GM21825 (cell line): ENCODE results near the gene SCARF1.

Experiments used
- ATAC-seq: cut with Tn5 transposase; IDR thresholded peaks from one replicate; pipeline ENCODE4 v1.9.1; 2021; ENCODE audit warnings: mild to moderate bottlenecking, moderate library complexity; ENCODE audit not compliant: unreplicated experiment

The SCARF1 gene

DNA sequence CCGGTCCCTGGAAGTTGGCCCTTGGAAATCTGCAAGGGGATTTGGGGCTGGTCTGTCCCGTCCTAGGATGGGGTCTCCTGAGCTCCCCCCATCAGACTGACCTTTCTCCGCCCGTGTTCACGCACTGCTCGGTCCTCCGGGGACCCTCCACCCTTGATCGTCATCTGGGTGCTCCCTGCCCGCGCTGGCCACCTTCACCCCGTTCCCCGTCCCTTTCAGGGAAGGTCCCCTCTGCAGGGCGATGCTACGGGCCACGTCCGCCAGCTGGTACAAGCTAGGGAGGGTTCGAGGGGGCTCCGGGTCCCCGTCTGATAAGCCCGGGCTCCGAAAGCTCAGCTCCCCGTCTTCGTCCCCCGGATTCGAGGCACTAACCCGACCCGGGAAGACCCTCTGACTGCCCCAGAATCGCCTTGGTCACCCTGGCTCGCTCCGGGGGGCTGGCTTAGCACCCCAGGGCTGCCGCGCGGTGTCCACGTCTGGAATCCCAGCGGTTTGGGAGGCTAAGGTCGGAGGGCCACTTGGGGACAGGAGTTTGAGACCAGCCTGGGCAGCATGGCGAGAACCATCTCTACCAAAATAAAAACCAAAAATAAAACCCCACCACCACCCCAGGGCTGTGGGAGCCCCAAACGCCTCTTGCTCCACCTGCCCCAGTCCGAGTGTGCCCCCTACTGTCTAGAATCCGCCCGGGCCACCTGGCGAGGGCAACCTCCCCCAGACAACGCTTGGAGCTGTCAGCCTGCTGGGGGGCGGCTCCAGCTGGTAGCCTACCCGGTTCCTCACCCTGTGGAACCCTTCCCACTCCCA, 15.8 kb downstream of the SCARF1 start:
- no peak for ATAC-seq

- ATAC-seq, result peak; percentile 37
Measured at GRCh38 chr17:1628856-1629503, 16.6 kb downstream of the SCARF1 start.

- peak; percentile 48 for ATAC-seq
Measured at GRCh38 chr17:1627982-1628855, 17.3 kb downstream of the SCARF1 start, which contains the start of gene SLC43A2. Gene SLC43A2 (minus strand): TSS chr17:1628834. CDS start chr17:1627874, 960 bp downstream.

- ATAC-seq, result no peak
Measured at GRCh38 chr17:1627182-1627981, 18.1 kb downstream of the SCARF1 start.

DNA sequence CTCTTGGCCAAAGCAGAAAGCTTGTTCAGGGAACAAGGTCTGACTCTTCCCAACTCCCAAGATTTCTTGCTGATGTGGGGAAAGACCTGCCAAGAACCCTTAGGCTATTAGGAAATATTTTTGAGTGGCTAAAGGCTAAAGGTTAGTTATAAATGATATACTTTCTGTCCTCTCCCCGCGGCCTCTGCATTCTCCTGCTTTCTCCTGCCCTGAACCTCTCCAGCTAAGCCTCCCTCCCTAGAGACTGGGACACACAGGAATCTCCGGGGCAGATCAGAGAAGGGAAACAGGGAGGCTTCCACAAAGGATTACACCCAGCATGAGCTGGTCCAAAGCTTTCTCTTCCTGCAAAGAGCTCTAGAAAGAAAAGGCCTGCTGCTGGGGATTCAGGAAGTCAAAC, 19.2 kb downstream of the SCARF1 start:
- no peak for ATAC-seq

GRCh38 chr17:1625581-1625980, 20.0 kb downstream of the SCARF1 start:
- no peak for ATAC-seq

- no peak for ATAC-seq
Measured at GRCh38 chr17:1625053-1625452, 20.5 kb downstream of the SCARF1 start.

DNA sequence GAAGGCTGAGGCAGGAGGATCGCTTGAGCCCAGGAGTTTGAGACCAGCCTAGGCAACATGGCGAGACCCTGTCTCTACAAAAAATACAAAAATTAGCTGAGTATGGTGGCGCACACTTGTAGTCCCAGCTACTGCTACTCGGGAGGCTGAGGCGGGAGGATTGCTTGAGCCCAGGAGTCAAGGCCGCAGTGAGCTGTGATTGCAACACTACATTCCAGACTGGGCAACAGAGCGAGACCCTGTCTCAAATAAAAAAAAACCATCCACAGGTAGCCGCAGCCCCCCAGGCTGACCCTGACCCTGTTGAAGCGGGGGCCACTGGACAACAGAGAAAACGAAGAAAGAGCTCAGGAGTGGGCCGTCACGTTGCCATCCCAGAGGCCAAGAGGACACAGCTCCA, 20.9 kb downstream of the SCARF1 start:
- no peak for ATAC-seq

- no peak for ATAC-seq
Measured at GRCh38 chr17:1623057-1623630, 22.4 kb downstream of the SCARF1 start.

DNA sequence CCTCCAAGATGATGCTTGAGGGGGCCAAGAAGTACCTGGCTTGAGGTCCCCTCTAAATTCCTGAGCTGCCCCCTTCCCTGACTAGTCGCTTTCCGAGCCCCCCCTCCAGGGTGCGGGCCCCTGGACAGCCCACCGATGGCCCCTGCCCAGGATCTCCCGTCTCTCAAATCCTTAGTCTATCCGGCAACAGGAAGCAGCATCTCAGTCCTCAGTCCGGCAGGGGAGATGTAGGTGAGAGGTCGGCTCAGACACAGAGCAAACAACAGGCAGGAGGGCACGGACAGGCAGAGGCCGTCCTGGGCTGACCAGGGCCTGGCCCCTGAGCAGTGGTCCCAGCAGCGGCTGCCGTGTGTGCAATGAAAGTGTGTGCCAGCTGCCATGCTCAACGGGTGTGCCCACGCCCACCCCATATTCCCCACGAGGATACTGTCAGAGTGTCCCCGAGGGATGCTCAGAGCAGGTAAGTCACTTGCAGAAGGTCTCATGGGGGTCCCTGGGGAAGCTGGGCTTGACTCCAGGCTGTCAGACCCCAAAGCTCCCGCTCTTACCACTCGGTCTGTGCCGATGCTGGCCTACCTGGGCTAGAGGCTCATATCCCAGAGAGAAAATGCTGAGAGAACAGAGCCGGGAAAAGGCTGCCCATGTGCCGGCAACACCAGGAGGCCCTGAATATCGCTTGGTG, 24.1 kb downstream of the SCARF1 start:
- no peak for ATAC-seq

DNA sequence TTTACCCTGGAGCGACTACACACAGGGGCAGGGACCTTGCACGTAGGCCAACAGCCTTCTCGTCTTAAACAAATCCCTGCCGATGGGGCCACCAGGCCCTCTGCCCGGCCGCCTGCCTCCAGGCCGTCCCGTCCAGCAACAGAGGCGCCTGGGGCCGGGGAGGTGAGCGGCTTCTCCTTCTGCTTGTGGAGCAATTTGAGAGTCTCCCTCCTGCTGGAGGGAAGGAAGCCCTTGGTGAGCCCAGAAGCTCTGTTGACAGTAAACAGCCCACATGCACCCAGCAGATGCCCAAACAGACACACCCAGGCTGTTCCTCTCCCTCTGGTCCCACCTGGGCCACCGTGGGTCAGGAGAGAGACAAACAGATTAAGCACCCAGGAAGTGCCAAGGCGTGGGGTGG, 25.0 kb downstream of the SCARF1 start:
- no peak for ATAC-seq

DNA sequence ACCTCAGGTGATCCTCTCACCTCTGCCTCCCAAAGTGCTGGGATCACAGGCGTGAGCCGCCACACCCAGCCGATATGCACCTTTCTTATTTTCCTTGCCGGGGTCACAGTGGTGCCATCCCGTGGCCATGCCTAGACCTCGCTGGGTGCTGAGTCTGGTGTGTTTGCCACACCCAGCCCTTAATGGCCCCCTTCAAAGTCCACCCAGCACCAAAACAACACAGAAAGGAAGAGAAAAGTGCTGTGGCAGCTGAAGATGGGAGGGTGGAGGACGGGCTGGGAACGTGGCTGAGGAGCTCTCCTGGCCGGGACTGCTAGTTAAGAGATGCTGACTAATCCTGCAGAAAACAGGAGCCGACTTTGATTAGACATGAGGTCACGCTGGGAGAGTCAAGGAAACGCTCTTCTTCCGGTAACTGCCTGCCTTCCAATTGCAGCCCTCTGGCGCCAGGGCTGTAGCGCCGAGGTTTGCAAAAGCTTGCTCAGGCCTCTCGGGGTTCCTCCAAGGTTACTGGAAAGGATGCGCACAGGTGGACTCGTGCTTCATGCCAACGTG, 27.8 kb downstream of the SCARF1 start:
- ATAC-seq, result no peak

GRCh38 chr17:1616101-1616500, 29.4 kb downstream of the SCARF1 start:
- ATAC-seq, result no peak

GRCh38 chr17:1612400-1612799, 33.1 kb downstream of the SCARF1 start:
- ATAC-seq, result no peak

GRCh38 chr17:1611715-1612114, 33.8 kb downstream of the SCARF1 start:
- no peak for ATAC-seq

- no peak for ATAC-seq
Measured at GRCh38 chr17:1608676-1609075, 36.9 kb downstream of the SCARF1 start.

- no peak for ATAC-seq
Measured at GRCh38 chr17:1607971-1608320, 37.6 kb downstream of the SCARF1 start.

DNA sequence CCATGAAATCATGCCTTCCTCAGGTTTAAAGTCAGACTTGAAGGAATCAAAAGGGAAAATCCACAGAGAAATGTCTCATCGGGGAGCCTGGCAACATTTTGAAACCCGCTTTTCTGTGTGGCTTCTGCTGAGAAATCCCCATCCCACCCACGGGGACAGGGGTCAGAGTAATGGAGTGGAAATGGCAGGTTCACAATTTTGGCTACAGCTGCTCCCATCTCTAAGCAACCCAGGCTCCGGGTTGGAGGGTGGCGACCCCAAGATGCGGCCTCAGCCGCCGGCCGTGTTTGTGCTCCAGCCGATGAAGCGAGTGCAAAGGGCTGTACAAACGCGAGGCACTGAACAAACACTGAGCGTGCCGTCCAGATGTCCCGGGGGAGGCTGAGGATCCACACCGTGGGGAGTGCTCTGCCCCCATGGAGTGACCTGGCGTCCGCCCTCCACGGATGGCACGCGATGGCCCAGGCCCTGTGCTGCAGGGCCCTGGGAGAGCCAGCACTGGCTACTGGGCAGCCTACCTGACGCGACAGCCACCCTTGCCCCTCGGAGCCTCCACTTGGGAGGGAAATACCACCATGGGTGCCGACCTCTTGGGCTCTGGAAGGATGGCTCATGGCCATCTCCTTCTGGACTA, 39.1 kb downstream of the SCARF1 start:
- peak; percentile 23 for ATAC-seq
